Measurements from ENCODE around the gene TEN1.
A peak's percentile ranks its signal among the peaks of the same experiment; 100 is the strongest.

Gene TEN1

DNA sequence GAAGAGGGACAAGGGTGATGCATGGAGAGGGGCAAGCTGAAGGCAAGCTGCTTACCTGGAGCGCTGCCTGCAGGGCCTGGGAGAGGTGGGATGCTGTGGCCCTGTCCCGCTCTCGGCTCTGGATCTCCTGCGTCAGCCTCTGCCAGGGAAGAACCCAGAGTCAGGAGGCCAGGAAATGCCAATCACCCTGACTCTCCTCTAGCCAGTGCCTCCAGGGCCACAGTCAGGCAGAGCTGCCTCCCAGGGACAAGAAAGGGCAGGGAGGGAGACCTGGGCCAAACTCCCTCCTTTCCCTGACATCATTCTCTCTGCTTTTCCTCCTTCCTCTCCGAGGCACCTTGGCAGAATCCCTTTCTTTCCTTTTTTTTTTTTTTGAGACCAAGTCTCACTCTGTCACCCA is 32.9 kb downstream of the TEN1 start:
- TF ChIP-seq, protein P1, sequence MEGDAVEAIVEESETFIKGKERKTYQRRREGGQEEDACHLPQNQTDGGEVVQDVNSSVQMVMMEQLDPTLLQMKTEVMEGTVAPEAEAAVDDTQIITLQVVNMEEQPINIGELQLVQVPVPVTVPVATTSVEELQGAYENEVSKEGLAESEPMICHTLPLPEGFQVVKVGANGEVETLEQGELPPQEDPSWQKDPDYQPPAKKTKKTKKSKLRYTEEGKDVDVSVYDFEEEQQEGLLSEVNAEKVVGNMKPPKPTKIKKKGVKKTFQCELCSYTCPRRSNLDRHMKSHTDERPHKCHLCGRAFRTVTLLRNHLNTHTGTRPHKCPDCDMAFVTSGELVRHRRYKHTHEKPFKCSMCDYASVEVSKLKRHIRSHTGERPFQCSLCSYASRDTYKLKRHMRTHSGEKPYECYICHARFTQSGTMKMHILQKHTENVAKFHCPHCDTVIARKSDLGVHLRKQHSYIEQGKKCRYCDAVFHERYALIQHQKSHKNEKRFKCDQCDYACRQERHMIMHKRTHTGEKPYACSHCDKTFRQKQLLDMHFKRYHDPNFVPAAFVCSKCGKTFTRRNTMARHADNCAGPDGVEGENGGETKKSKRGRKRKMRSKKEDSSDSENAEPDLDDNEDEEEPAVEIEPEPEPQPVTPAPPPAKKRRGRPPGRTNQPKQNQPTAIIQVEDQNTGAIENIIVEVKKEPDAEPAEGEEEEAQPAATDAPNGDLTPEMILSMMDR (IDR thresholded peaks at IDR 0.05; ENCODE audit: insufficient read depth, low read depth, low read length, missing control alignments): no peak
- DNase-seq (ENCODE audit: low read depth): no peak

DNA sequence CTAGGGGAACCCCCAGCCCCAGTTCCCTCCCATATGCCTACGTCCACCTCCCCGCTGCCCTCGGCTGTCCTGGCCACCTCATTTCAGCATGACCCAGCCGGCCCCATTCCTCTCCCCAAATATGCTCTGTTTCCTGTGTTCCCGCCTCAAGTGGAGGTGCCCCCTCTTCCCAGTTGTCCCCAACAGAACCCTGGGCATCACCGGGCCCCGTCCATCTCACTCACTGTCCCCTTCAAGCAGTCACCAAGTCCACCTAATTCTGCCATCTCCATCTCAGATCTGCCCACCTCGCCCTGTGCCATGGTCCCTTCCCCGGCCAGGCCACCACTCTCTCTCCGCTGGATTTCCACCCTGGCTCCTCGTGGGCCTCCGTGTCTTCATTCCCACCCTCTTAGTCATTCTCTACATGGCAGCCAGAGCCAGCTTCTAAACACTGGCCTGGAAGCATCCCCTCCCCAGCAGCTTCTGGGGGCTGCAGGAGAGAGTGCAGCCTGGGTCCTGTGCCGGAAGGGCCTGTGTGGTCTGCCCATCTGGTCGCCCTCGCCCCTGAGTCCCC is 34.4 kb downstream of the TEN1 start:
- no peak for DNase-seq (ENCODE audit: low read depth)
- TF ChIP-seq, protein P1 (IDR thresholded peaks at IDR 0.05; ENCODE audit: insufficient read depth, low read depth, low read length, missing control alignments): no peak
- no peak overlapping the region for H3K4me3 ChIP-seq (ENCODE audit: low read depth, low read length)

More for the DNA sequence above, 32.9 kb downstream of the TEN1 start:
- H3K4me3 ChIP-seq (ENCODE audit: low read depth, low read length): no peak overlapping the region

DNA sequence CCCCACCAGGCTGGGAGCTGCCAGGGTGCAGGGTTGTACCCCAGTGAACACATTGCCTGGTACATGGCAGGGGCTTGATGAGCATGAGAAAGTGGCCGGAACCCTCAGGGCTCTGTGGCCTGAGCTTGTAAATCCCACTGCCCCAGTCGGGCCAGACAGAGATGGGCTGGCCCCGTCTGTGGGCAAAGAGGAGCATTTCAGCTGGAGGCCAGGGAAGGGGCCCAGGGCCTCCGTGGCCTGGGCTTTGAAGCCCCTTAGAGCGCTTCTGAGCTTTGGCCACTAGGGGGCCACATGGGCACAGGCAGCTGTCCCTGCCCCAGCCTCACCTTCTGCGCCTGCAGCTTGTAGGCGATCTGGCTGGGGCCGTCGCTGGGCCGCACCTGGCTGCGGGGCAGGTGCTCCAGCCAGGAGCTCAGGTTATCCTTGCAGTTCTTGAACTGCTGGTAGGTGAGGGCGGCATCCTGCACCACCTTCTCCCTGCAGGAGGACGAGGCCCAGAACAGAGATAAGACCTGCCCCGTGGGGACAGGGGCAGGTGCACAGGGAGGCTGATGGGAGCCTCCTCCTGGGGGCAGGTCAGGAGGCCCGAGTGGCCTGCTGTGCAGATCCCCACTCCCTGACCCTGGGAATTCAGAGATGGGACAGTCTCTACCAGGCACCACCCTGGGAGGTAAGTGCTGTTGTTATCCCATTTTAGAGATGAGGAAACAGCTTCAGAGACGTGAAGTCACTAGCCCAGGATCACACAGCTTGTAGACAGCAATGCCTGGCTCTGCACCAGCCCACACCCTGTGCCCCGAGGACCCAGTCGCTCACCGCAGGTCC is 35.3 kb downstream of the TEN1 start:
- TF ChIP-seq, protein P1 (IDR thresholded peaks at IDR 0.05; ENCODE audit: insufficient read depth, low read depth, low read length, missing control alignments): peak; percentile 99
- no peak overlapping the region for H3K4me3 ChIP-seq (ENCODE audit: low read depth, low read length)

DNA sequence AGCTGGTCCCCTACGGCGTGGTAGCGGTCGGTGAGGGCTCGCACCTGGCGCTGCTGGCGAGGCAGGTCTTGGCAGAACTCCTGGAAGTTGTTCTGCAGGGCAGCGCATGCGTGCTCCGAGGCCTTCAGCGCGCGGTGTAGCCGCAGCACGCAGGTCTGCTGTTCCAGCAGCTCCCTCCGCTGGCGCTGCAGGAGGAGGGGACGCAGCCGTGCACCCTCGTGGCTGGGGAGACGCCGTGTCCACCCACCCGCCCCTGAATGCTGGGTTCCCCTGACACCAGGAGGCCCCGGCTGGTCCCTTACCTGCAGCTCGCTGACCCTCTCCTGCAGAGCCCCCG is 35.9 kb downstream of the TEN1 start:
- no peak overlapping the region for H3K4me3 ChIP-seq (ENCODE audit: low read depth, low read length)
- no peak for DNase-seq (ENCODE audit: low read depth)
- TF ChIP-seq, protein P1 (IDR thresholded peaks at IDR 0.05; ENCODE audit: insufficient read depth, low read depth, low read length, missing control alignments): no peak

More for the DNA sequence above, 35.3 kb downstream of the TEN1 start:
- peak; percentile 87 for DNase-seq (ENCODE audit: low read depth)

DNA sequence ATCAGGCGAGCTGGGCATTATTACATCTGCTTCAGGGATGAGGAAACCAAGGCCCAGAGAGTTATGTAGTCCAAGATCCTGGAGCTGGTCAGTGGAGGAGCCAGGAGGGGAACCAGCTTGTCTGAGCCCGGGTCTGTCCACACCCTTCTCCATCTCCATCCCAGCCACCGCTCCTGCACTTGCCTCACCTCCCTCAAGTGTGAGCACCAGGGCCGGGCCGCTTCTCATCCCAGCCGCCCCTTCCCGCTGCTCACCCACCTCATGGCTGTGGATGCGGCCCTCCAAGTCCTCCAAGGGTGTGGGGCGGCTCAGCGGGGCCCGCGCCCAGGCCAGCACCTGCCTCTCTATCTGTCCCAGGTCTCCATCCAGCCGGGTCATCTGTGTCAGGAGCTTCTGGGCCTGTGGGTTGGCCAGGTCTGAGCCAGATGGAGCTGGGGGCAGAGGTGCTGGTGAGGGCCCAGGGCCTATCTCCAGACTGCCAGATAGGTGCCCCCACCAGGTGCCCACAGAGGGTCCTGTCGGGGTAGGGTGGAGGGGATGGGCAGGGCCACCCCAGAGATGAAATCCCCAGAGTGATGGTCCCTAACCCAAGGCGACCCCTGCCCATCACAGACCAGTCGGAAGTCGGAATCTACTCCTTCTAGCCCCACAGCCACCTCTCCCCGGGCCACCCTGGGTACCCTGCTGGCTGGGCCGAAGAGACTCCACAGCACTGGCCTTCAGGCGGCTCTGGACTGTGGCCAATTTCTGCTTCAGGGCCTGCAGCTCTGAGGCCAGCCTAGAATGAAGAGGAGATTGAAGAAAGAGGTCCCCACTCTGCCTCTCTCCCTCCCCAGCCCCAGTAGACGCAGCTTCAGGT is 38.7 kb downstream of the TEN1 start:
- no peak overlapping the region for H3K4me3 ChIP-seq (ENCODE audit: low read depth, low read length)
- TF ChIP-seq, protein P1 (IDR thresholded peaks at IDR 0.05; ENCODE audit: insufficient read depth, low read depth, low read length, missing control alignments): no peak
- no peak for DNase-seq (ENCODE audit: low read depth)

DNA sequence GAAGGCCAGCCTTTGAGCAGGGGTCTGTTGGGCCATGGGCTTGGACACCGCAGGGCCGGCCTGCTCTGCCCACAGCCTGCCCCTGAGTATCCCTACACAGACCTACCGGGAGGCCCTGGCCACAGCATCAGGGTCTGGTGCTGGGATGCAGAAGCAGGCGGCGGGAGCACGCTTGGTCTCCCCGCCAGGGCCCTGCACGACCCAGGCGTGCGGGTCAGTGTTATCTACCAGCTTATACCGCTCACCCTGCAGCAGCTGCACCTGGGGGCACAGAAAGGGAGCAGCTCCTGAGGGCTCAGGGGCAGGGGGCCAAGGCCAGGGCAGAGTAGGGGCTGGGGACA is 39.3 kb downstream of the TEN1 start:
- TF ChIP-seq, protein P1 (IDR thresholded peaks at IDR 0.05; ENCODE audit: insufficient read depth, low read depth, low read length, missing control alignments): no peak
- no peak for DNase-seq (ENCODE audit: low read depth)
- no peak overlapping the region for H3K4me3 ChIP-seq (ENCODE audit: low read depth, low read length)

All from GM12865 (cell line).